Measurements from ENCODE around the gene FILIP1L. TPM values are rescaled to one million over a fixed set of nuclear protein-coding genes. Genes with fewer than 3 reads are reported as not detected.

Gene FILIP1L
- total and polyA plus RNA-seq, 2 of the 8 experiments (the other 6 are each of a cell fraction or from before 2014, with no cell fraction given): 0.06 to 0.09 TPM

- Histone ChIP-seq H3K36me3 (ENCODE audit: control insufficient read depth in 2 of 4, insufficient read depth in 4 of 4, low read length in 3 of 4) (no peaks in the 10 kb centered on the region), H2BK5ac (ENCODE audit: low read depth, low read length) (no peak overlapping the region), H3K79me1 (ENCODE audit: low read depth, low read length) (no peaks in the 10 kb centered on the region), H4K20me1 (replicated peaks in 1 of 2; ENCODE audit: control insufficient read depth in 1 of 2, insufficient read depth in 2 of 2, low read length in 2 of 2) (no peaks in the 10 kb centered on the region), H2BK12ac (ENCODE audit: low read depth, low read length) (no peak overlapping the region), H3K4ac (replicated peaks; ENCODE audit: insufficient read length, low read depth, low read length) (no peak overlapping the region), H3K27me3 (replicated peaks in 1 of 4; ENCODE audit: control insufficient read depth in 3 of 4, extremely low read depth in 1 of 4, insufficient read depth in 3 of 4, low read length in 3 of 4) (no peaks in the 10 kb centered on the region), H3K4me2 (ENCODE audit: insufficient read depth in 1 of 2, low read depth in 2 of 2, low read length in 2 of 2) (no peak overlapping the region), H2AK5ac (ENCODE audit: low read depth, low read length) (no peak overlapping the region), H4K91ac (replicated peaks; ENCODE audit: insufficient read length, low read length) (no peak overlapping the region), H3K4me1 (replicated peaks in 1 of 4; ENCODE audit: control insufficient read depth in 3 of 4, insufficient read depth in 4 of 4, low read length in 3 of 4) (peaks cover 3 to 8% (median 5%) of the 10 kb centered on the region in 4 experiments; a peak in 5 of 7 replicates), H2AFZ (ENCODE audit: low read length) (no peak overlapping the region), H2BK20ac (ENCODE audit: low read length) (no peak overlapping the region), H4K5ac (ENCODE audit: insufficient read length, low read depth, low read length) (no peak overlapping the region), H3K18ac (ENCODE audit: extremely low read depth, low read length) (no peak overlapping the region), H3K27ac (ENCODE audit: low read depth, low read length) (no peak overlapping the region), H4K8ac (ENCODE audit: extremely low read depth, insufficient read depth, low read length) (no peak overlapping the region), H3K79me2 (ENCODE audit: control insufficient read depth in 1 of 2, insufficient read depth in 2 of 2, low read length in 2 of 2) (no peaks in the 10 kb centered on the region), H2BK15ac (ENCODE audit: low read length) (no peak overlapping the region), H3K9me3 (ENCODE audit: insufficient read depth in 2 of 2, low read depth in 1 of 2, low read length in 1 of 2) (no peaks in the 10 kb centered on the region; a peak in 1 of 4 replicates), H3K9ac (replicated peaks in 1 of 4; ENCODE audit: extremely low read depth in 1 of 4, low read depth in 3 of 4, low read length in 3 of 4) (no peak overlapping the region), H3K23me2 (ENCODE audit: low read depth, low read length) (no peaks in the 10 kb centered on the region), H3K23ac (ENCODE audit: insufficient read length) (no peak overlapping the region), H3K4me3 (ENCODE audit: extremely low read depth in 1 of 4, insufficient read depth in 2 of 4, low read depth in 3 of 4, low read length in 4 of 4) (no peak overlapping the region), H3K14ac (ENCODE audit: insufficient read length) (no peak overlapping the region), H3K56ac (replicated peaks; ENCODE audit: insufficient read length, low read depth, low read length) (no peak overlapping the region), H2BK120ac (replicated peaks; ENCODE audit: low read depth, low read length) (no peak overlapping the region)
- POLR2A ChIA-PET (ENCODE audit: partially characterized antibody): no interaction called here
- 85% methylated on average over 4 of the region's 4 CpGs; no CpG with 5 or more reads in 1 of the 2 experiments for WGBS, 2 experiments (ENCODE audit: extremely low coverage in 1 of 2, insufficient coverage in 1 of 2, insufficient read length in 1 of 2, insufficient replicate concordance in 2 of 2, low coverage in 1 of 2, low lambda C conversion rate in 2 of 2, missing lambda C conversion rate in 1 of 2)
- CTCF ChIA-PET (ENCODE audit: partially characterized antibody): interaction anchor here (0.6 to 1.4 kb wide), 9 partner anchors 22 to 251 kb away, joined by 3 to 5 read pairs (median 4); no protein-coding TSS in a partner anchor
- DNase-seq (ENCODE audit: low read depth in 1 of 2, low spot score in 2 of 2): no peak
- no peak for FAIRE-seq
- TF ChIP-seq SP4 (IDR thresholded peaks at IDR 0.05; ENCODE audit: low read length): no peak
- TF ChIP-seq KDM4A (IDR thresholded peaks at IDR 0.05; ENCODE audit: low read depth, low read length, severe bottlenecking): no peak
Observed at GRCh38 chr3:100002599-100003350, 111.5 kb downstream of the FILIP1L start.

All from H1 (cell line).